GM21423 (cell line): ENCODE measurements around the gene HSPA1B.

Source experiments
- ATAC-seq: cut with Tn5 transposase; IDR thresholded peaks from one replicate; pipeline ENCODE4 v1.9.1; 2021; ENCODE audit warnings: mild to moderate bottlenecking, moderate library complexity; ENCODE audit not compliant: unreplicated experiment

Gene HSPA1B

DNA sequence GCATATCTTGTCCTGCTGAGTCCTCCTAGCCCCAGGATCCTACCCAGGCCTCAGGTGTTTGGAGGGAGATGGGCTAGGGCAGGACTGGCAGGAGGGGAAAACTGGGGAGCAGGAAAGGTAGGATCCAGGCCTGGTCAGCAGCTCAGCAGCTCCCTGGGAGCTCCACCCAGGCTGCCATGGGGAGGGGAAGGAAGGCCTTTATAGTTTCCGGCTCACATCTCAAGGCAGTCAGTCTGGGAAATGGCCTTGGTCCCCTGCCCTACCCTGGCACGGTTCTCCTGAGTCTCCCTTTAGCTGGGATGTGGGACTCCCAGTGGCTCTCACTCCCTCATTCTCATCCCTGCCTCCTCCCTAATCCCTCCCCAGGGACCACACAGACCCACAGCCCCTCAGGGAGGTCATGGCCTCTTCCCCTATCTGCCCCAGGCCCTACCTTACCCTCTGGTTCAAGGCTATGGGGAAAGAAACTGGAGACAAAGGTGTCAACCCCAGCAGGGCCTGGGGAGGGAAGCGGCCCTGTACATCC lies 49.6 kb downstream of the HSPA1B start:
- ATAC-seq = no peak

DNA sequence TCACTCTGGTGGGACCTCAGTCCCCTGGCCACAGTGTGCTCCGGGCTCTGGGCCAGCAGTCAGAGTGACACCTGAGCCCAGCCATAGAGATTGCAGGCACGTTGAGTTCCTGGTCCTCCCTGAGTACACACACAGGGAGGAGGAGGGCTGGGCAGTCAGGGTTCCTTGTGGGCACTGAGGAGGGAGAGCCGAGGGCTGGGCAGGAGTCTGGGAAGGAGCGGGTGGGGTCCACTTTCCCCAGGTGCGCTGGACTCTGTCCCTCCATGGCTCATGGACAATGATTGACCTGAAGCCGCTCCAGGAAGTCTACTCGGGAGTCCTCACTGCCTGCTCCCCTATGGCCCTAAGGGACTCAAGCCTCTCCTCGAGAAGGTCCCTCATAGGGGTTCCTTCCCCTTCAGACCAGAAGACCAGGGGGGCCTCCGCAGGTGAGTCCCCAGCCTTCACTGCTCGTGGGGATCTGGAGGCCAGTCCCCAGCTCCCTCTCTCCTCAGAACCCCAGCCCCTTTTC lies 50.2 kb downstream of the HSPA1B start:
- ATAC-seq = no peak

DNA sequence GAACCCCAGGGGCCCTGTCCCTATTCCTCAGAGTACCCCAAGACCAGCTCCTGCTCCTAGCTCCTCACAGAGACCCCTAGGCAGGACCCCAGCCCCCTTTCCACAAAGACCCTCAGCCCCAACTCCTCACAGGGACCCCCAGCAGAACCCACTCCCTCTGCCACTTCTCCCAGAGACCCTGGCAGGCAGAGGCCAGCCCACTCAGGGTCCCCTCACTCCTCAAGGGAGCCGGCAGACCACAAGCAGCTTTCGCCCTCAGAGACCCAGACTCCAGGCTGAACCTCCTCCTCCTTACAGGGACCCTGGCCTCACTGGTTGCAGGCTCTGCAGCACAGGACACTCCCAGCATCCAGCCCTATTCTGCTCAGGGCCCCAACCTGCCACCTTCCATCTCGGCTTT lies 50.7 kb downstream of the HSPA1B start:
- ATAC-seq = no peak

DNA sequence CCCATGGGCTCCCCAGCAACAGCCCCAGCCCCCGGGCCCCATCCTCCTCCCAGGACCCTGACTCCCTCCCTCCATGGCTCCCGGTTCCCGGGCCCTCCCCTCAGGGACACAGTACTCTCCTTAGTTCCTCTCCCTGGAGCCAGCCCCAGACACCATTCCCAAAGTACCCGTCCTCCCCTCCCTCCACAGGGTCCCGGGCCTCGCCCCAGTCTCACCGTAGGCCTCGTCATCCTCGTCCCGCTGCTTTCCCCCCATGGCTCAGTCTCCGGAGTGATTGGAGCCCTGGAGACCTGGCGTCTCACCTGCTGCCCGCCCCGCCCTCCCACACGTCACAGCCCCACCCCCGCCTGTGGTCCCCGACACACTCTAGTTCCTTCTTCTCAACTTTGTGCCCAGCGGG lies 51.2 kb downstream of the HSPA1B start, which contains the start of gene SLC44A4:
Gene SLC44A4 (minus strand): TSS at position 272 of the 400 bp plus-strand sequence. CDS start 17 bp downstream, at position 255.
- ATAC-seq = no peak

DNA sequence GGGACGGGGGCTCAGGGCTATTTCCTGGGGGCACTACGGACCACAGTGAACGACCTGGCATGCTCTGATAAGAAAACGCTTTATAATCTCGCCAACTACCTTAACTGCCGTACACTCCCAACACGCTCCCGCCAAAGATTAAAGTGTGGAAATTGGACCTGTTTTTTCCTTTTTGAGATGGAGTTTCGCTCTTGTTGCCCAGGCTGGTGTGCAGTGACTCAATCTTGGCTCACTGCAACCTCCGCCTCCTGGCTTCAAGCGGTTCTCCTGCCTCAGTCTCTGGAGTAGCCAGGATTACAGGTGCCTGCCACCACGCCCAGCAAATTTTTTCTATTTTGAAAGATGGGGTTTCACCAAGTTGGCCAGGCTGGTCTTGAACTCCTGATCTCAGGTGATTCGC lies 51.6 kb downstream of the HSPA1B start:
- ATAC-seq = no peak
